ENCODE data around the gene PTGS1.

PTGS1 gene

DNA sequence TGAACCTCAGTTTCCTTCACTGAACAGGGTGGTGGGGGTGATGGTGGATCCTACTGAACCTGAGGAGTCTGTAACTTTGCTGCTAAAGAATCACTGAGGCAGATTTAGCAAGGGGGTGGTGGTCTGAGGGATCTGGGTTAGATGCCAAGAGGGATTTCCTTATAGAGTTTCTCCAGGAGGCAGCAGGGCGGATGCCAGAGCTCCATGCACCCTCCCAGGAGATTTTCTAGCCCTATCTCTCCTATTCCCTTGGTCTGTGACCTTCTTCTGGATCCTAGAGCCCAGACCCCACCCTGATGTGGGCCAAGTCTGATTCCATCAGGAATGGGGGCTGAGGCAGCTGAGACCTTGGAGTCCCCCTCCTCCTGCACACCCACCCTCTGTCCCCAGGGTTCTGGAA is 6.0 kb downstream of the PTGS1 start:
- no peak for DNase-seq

GRCh38 chr9:122377241-122378164 is 6.7 kb downstream of the PTGS1 start:
- DNase-seq: no peak

DNA sequence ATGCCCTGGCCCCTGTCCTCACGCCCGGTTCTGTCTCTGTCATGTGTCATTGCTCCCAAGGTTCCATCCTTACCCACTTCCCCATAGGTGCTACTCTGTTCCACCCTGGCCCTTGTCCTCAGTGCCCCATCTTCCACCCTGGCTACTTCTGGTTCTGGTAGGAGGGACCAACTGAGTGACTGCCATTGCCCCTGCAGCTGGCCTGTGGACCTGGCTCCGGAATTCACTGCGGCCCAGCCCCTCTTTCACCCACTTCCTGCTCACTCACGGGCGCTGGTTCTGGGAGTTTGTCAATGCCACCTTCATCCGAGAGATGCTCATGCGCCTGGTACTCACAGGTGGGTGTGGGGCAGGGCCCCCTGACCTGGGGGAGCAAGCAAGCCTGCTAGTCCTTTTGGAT is 7.4 kb downstream of the PTGS1 start:
- no peak for DNase-seq

DNA sequence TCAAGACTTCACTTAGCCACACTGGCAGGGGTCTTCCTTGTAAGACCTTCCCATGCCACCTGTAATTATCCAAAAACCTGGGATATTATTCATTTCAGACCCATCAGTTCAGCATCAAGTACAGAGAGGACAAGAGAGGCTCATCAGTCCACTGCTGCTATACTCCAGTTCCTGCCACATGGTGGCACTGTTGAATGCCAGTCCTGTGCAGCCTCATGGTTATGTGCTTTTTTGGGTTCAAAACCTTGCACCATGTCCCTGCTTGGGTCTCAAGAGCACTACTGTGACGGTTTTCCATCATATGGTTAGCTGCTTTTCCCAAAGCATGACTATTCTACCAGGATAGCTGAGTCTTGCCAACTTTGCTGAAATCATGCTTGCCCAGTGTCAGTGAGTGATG is 8.5 kb downstream of the PTGS1 start:
- DNase-seq: no peak

DNA sequence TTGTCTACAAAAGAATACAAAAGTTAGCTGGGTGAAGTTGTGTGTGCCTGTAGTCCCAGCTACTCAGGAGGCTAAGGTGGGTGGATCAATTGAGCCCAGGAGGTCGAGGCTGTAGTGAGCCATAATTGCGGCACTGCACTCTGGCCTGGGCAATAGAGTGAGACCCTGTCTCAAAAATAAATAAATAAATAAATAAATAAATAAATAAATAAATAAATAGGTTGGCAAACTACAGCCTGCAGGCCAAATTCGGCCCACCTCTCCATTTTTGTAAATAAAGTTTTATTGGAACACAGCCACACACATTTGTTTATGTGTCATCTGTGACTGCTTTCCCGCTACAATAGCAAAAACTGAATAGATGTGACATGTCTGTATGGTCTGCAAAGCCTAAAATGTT is 9.5 kb downstream of the PTGS1 start:
- DNase-seq: no peak

DNA sequence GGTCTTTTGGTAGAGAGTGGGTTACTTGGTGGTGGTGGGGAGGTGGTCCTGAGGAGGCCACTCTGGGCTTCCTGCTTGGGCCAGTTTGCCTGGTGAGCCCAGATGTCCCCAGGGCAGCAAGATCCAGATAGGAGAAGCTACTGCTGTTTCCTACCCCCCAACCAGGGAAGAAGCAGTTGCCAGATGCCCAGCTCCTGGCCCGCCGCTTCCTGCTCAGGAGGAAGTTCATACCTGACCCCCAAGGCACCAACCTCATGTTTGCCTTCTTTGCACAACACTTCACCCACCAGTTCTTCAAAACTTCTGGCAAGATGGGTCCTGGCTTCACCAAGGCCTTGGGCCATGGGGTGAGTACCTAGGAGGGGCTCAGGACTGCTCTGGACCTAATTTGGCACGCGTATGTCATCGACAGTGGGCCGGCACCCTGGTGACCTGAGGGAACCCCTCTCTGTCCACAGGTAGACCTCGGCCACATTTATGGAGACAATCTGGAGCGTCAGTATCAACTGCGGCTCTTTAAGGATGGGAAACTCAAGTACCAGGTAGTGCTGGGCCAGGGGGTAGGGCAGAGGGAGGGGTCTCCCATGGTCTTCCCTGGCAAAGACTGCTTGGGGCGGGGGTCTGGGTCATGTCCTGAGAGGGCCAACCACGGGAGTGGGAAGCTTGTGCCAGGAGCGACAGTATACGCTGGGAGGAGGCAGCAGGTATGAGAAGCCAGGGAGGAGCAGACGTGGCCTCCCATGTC is 10.6 kb downstream of the PTGS1 start:
- DNase-seq: no peak

DNA sequence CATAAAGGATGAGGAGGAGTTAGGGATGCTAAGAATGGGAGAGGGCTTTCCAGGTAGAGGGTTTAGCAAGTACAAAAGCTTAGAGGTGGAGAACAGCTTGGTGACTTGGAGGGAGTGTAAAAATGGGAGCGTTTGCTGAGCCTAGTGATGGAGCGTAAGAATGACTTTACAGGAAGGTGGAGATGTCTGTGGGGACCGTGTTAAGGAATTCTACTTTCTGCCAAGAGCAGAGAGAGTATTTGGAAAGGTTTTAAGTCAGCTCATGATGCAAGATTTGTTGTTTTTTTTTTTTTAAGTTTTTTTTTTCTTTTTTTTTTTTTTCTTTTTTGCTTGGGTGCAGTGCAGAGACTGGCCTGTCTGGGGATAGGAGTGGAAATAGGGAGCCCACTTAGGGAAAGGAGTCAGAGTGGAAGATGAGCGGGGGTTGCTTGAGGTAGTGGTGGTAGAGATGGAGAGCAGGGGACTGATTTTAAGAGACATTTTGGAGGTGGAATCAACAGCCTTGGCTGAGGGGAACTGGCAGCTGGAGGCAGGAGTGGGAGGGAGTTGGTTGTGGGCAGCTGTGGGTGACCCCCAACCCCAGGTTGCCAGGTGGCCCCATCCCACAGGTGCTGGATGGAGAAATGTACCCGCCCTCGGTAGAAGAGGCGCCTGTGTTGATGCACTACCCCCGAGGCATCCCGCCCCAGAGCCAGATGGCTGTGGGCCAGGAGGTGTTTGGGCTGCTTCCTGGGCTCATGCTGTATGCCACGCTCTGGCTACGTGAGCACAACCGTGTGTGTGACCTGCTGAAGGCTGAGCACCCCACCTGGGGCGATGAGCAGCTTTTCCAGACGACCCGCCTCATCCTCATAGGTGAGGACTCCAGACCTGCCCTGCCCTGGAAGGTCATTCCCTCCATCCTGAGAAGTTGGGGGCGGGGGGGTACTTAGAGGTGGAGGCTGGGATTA is 12.4 kb downstream of the PTGS1 start:
- DNase-seq: no peak

- DNase-seq: no peak
Observed at GRCh38 chr9:122383992-122384461, 13.2 kb downstream of the PTGS1 start.

DNA sequence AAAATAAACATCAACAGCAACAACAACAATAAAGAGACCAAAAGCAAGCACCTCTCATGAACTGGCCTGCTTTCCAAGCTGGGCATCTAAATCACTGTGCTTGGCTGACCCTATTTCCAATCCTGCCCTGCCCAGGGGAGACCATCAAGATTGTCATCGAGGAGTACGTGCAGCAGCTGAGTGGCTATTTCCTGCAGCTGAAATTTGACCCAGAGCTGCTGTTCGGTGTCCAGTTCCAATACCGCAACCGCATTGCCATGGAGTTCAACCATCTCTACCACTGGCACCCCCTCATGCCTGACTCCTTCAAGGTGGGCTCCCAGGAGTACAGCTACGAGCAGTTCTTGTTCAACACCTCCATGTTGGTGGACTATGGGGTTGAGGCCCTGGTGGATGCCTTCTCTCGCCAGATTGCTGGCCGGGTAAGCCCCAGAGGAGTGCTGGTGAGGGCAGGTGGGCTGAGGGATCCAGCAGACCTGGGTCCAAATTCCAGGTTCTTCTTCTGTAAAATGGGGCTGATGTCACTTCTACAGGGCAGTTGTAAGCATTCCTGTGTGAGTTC is 15.6 kb downstream of the PTGS1 start:
- DNase-seq: no peak

DNA sequence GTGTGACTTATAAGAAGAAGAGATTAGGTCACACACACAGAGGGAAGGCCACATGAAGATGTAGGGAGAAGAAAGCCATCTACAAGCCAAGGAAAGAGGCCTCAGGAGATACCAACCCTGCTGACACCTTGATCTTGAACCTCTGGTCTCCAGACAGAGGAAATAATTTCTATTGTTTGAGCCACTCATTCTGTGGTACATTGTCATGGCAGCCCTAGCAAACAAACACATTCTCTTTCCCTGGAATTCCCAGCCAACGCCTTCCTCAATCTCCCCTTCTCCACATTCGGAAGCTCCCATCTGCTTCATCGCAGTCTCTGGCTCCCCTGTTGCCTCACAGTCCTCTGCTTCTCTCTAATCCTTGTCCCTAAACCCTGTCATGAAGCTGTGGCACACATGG is 16.7 kb downstream of the PTGS1 start:
- no peak for DNase-seq

DNA sequence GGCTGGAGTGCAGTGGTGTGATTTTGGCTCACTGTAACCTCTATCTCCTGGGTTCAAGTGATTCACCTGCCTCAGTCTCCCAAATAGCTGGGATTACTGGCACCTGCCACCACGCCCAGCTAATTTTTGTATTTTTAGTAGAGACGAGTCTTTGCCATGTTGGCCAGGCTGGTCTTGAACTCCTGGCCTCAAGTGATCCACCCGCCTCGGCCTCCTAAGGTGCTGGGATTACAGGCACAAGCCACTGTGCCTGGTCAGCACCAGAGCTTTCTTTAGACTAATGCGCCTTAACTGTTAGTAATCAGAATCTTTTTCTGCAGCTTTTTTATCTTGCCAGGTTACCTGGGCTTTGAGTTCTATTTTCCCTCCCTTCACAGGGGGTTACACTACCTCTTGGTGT is 18.4 kb downstream of the PTGS1 start:
- DNase-seq: no peak

- DNase-seq: no peak
Observed at GRCh38 chr9:122389799-122390481, 19.1 kb downstream of the PTGS1 start.

DNA sequence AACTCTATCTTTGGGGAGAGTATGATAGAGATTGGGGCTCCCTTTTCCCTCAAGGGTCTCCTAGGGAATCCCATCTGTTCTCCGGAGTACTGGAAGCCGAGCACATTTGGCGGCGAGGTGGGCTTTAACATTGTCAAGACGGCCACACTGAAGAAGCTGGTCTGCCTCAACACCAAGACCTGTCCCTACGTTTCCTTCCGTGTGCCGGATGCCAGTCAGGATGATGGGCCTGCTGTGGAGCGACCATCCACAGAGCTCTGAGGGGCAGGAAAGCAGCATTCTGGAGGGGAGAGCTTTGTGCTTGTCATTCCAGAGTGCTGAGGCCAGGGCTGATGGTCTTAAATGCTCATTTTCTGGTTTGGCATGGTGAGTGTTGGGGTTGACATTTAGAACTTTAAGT is 21.5 kb downstream of the PTGS1 start:
- DNase-seq: no peak

DNA sequence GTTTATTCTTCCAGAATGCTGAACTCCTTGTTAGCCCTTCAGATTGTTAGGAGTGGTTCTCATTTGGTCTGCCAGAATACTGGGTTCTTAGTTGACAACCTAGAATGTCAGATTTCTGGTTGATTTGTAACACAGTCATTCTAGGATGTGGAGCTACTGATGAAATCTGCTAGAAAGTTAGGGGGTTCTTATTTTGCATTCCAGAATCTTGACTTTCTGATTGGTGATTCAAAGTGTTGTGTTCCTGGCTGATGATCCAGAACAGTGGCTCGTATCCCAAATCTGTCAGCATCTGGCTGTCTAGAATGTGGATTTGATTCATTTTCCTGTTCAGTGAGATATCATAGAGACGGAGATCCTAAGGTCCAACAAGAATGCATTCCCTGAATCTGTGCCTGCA is 21.9 kb downstream of the PTGS1 start:
- DNase-seq: no peak

GRCh38 chr9:122393284-122393983 is 22.6 kb downstream of the PTGS1 start:
- DNase-seq: no peak

DNA sequence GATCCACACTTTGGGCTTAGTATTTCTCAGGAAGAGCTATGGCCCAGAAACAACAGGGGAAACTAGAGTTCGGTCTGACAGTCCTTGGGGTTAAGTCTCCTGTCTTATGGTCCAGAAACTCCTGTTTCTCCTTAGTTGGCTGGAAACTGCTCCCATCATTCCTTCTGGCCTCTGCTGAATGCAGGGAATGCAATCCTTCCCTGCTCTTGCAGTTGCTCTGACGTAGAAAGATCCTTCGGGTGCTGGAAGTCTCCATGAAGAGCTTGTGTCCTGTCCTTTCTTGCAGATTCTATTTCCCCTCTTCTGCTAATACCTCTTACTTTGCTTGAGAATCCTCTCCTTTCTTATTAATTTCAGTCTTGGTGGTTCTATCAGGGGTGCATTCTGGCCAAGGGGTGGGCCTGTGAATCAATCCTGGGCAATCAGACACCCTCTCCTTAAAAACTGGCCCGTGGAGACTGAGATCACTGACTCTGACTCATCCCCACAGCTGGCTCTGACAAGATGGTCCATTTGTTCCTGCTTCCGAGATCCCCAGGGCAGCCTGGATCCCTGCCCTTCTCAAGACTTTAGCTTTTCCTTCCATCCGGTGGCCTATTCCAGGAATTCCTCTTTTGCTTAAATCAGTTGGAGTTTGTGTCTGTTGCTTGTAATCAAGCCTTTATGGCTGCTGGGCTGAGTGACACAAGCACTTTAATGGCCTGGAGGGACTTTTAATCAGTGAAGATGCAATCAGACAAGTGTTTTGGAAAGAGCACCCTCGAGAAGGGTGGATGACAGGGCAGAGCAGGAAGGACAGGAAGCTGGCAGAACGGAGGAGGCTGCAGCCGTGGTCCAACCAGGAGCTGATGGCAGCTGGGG is 23.7 kb downstream of the PTGS1 start:
- DNase-seq: no peak

DNA sequence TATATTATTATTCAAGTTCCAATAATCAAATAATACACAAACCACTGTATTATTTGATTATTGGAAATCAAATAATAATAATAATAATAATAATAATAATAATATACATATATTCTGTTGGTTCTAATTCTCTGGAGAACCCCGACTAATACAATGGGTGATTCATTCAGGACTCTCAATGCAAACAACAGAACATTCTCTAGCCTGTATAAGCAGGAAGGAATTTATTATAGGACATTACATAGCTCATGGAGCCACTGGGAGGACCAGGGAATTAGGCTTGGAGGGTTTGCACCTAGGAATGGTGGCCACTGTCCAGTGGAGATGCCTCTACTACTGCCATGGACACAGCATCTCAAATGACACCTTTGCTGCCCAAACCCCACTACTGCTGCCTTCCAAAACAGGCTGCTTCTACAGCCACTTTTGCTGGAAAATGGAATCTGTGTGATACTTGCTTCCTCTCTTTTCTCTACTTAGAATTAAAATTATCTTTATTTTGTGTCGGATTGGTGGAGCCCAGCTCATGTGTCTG is 25.9 kb downstream of the PTGS1 start:
- no peak for DNase-seq

- no peak for DNase-seq
Observed at GRCh38 chr9:122397749-122398148, 26.9 kb downstream of the PTGS1 start.

DNA sequence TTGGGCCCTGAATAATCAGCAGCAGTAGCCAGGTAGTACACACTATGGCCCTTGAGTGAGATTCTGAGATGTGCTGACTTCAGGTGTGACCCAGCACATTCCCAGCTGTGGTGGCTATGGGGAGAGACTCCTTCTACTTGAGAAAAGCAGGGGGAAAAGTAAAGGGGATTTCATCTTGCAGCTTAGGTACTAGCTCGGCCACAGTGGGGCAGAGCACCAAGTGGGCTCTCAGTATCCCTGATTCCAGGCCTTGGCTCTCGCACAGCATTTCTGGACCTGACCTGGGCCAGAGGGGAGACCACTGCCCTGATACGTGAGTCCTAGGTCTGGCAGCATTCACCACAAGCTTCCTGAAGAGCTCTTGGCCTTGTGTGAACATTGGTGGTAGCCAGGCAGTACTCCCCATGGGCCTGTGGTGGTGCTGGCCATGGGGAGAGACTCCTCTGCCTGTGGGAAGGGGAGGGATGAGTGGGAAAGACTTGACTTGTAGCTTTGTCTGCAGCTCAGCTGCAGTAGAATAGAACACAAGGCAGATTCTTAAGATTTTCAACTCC is 27.6 kb downstream of the PTGS1 start:
- no peak for DNase-seq

DNA sequence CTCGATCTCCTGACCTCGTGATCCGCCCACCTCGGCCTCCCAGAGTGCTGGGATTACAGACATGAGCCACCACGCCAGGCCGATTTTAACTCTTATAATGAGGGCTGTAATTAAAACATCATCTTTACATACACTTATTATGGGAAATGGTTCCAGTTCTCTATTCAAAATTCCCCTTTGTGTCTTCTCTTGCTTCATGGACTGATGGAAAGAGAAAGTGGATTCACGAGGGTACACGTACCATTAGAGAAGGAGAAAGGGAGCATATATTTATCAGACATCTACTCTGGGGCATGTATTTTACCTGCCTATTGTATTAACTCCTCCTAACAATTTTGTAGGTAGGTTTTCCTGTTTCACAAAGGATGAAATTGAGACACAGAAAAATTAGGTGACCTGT is 31.1 kb downstream of the PTGS1 start:
- DNase-seq: no peak
